Thyroid gland (tissue), 4 donors: ENCODE results near the gene P2RX3. TPM values are rescaled to one million over a fixed set of nuclear protein-coding genes. Genes with fewer than 3 reads are reported as not detected.

Experiments
- DNase-seq, 2 donors: peaks; one replicate each; pipeline ENCODE4 v3.0.0-alpha.2; 2019
- H3K27ac ChIP-seq, 3 donors: fragments of 200-600 bp; sonication (generic); 1 replicate in 2 of 3; 2 replicates in 1 of 3; pipeline ENCODE4 v1.5.1; 2016 to 2019; ENCODE audit warnings: mild to moderate bottlenecking in 1 of 3, moderate library complexity in 1 of 3
- H3K27me3 ChIP-seq: fragments of 200-600 bp; sonication (generic); one replicate; pipeline ENCODE4 v1.5.1; 2019
- H3K36me3 ChIP-seq, 2 donors: fragments of 200-600 bp; sonication (generic); one replicate each; pipeline ENCODE4 v1.5.1; 2016 to 2019
- H3K4me1 ChIP-seq, 2 donors: fragments of 200-600 bp; sonication (generic); one replicate each; pipeline ENCODE4 v1.5.1; 2017 to 2019
- H3K4me3 ChIP-seq, 3 donors: fragments of 200-600 bp; sonication (generic); replicated peaks in 1 of 3; 1 replicate in 2 of 3; 2 replicates in 1 of 3; pipeline ENCODE4 v1.5.1; 2016; ENCODE audit warnings: mild to moderate bottlenecking in 1 of 3
- H3K9me3 ChIP-seq: fragments of 200-600 bp; sonication (generic); one replicate; pipeline ENCODE4 v1.5.1; 2017
- CTCF ChIP-seq, 6 experiments: fragments of 200-600 bp in 3 of 6; fragments of 450-650 bp in 3 of 6; sonication (generic) in 3 of 6; IDR thresholded peaks; one replicate each; pipeline ENCODE4 v1.5.1; 2016 to 2019; ENCODE audit warnings: antibody characterized with exemption in 6 of 6, mild to moderate bottlenecking in 2 of 6, inconsistent platforms in 1 of 6, moderate library complexity in 1 of 6
- POLR2A ChIP-seq, 2 donors: fragments of 450-650 bp; IDR thresholded peaks; one replicate each; pipeline ENCODE4 v1.6.1; 2017; ENCODE audit warnings: antibody characterized with exemption in 2 of 2, mild to moderate bottlenecking in 2 of 2, moderate library complexity in 1 of 2
- WGBS, 2 donors: methylation state at CpG; one replicate each; pipeline ENCODE4 v1.1.5; 2017; 5-methylcytosine and 5-hydroxymethylcytosine counted together
- intact Hi-C: fragments of 100-400 bp; cut with DNase I; formaldehyde crosslinking; loops from one replicate; pipeline ENCODE4 v1.15.1; 2023
- total RNA-seq, 4 donors: library from RNA; depleted of rRNA; stranded (reverse); fragments of >200 nt; gene quantifications; one replicate each; pipeline ENCODE4 v1.2.3, GENCODE V29; 2016

P2RX3 gene
- total RNA-seq, 4 donors from 2014 or later, result not detected

GRCh38 chr11:57306940-57307565 lies 31.1 kb upstream of the P2RX3 start:
- peaks cover 21 to 23% of the 10 kb centered on the region in 2 donors for H3K36me3 ChIP-seq
- TF ChIP-seq CTCF (IDR thresholded peaks at IDR 0.05), result no peak
- no peak for TF ChIP-seq POLR2A (IDR thresholded peaks at IDR 0.05)
- no peaks in the 10 kb centered on the region for H3K9me3 ChIP-seq
- peaks cover 48 to 77% of the 10 kb centered on the region in 2 donors for H3K4me1 ChIP-seq
- no peaks in the 10 kb centered on the region for H3K27me3 ChIP-seq
- 74 to 85% methylated on average over 9 of the region's 9 CpGs for WGBS, 2 donors
- H3K4me3 ChIP-seq, result no peak overlapping the region
- DNase-seq, result no peak
- H3K27ac ChIP-seq, result no peak overlapping the region
- intact Hi-C loops, result no loop called here

- intact Hi-C loops, result no loop called here
- DNase-seq, result no peak
- Histone ChIP-seq H3K9me3 (no peaks in the 10 kb centered on the region), H3K27me3 (no peaks in the 10 kb centered on the region), H3K4me1 (peaks cover 53 to 84% of the 10 kb centered on the region in 2 donors), H3K27ac (peak overlapping the region in 1 of 3 donors; percentile 77), H3K4me3 (no peak overlapping the region), H3K36me3 (peaks cover 19 to 20% of the 10 kb centered on the region in 2 donors)
- 78 to 80% methylated on average over 7 of the region's 7 CpGs for WGBS, 2 donors
- no peak for TF ChIP-seq POLR2A (IDR thresholded peaks at IDR 0.05)
- TF ChIP-seq CTCF (IDR thresholded peaks at IDR 0.05), result no peak
These were observed 30.4 kb upstream of the P2RX3 start for GRCh38 chr11:57307666-57308270.

- H3K9me3 ChIP-seq, result no peaks in the 10 kb centered on the region
- H3K4me1 ChIP-seq, result peaks cover 53 to 84% of the 10 kb centered on the region in 2 donors
- WGBS, 2 donors, result 94% methylated on average over 9 to 10 of the region's 10 CpGs
- H3K27ac ChIP-seq, result peak overlapping the region in 1 of 3 donors; percentile 77
- H3K27me3 ChIP-seq, result no peaks in the 10 kb centered on the region
- intact Hi-C loops, result no loop called here
- no peak overlapping the region for H3K4me3 ChIP-seq
- no peak for DNase-seq
- TF ChIP-seq CTCF (IDR thresholded peaks at IDR 0.05) (no peak), POLR2A (IDR thresholded peaks at IDR 0.05) (no peak)
- peaks cover 23 to 26% of the 10 kb centered on the region in 2 donors for H3K36me3 ChIP-seq
These were observed 29.6 kb upstream of the P2RX3 start for GRCh38 chr11:57308426-57309060.

- no peak for DNase-seq
- no peaks in the 10 kb centered on the region for H3K27me3 ChIP-seq
- intact Hi-C loops, result no loop called here
- TF ChIP-seq POLR2A (IDR thresholded peaks at IDR 0.05) (no peak), CTCF (IDR thresholded peaks at IDR 0.05) (no peak)
- peak overlapping the region in 2 of 3 donors; percentile 77 to 84 for H3K27ac ChIP-seq
- no peak overlapping the region for H3K4me3 ChIP-seq
- no peaks in the 10 kb centered on the region for H3K9me3 ChIP-seq
- peaks cover 30 to 34% of the 10 kb centered on the region in 2 donors for H3K36me3 ChIP-seq
- WGBS, 2 donors, result 95 to 96% methylated on average over 24 of the region's 24 CpGs
- H3K4me1 ChIP-seq, result peaks cover 49 to 79% of the 10 kb centered on the region in 2 donors
These were observed 28.8 kb upstream of the P2RX3 start for GRCh38 chr11:57309106-57310059.
